Activated CD8-positive, alpha-beta memory T cell treated with anti-CD3 and anti-CD28 coated beads, Interleukin-2, amount 50 U/mL, for 24 hours (primary cell): ENCODE results near the gene GDPD5.

Experiments
- DNase-seq: peaks from one replicate; pipeline ENCODE4 v3.0.0-alpha.2; 2020; ENCODE audit errors: extremely low read depth

The GDPD5 gene

DNA sequence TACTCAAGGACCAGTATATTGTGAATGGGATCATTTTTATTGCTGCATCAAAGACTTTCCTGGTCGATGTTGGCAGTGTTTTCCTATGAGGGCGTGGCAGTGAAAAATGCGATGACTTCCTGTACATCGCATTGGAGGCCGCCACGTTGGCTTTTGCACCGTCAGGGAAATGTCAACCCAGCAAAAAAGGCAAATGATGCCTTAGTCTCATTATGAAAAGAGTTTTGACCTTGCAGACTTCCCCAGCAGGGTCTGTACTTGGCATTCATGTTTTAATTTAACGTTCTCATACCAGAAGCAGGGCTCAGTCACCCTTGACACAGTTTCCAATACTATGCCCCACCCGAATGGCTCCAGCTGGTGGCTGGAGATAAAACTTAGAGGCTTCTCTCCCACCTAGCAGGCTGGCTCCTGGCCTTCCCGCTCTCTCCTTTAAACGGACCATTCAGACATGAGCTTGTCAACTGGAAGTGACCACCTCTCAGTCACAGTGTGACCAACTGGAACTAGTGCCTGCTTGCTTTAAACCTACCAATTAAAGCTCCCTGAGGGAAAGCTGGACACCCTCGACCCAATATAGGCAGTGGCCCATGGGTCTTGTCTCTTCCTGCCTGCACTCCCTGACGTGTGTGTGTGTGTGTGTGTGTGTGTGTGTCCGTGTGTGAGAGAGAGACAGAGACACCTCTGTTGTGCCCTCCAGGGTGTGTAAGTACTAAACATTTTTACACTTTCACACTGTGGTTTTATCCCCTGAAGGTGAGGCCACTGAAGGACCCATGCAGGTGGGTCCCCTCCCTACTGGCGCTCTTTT is 8.7 kb upstream of the GDPD5 start:
- no peak for DNase-seq

DNA sequence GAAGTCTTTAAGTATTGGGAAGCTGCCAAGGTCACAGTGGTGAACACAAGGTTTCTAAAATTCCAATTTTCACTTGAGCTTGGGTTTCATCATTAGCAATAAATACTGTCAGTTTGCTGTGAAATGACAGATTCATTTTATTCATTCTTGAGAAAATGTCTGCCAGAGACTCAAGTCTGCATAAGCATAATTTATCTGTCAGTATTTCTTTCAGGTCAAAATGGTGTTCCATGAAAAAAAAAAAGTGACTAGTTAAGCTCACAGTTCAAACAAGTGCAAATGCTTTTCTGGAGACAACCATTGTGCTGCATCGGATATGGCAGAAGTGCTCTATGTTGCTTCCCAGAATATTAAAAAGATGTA is 8.1 kb upstream of the GDPD5 start:
- DNase-seq, result no peak

DNA sequence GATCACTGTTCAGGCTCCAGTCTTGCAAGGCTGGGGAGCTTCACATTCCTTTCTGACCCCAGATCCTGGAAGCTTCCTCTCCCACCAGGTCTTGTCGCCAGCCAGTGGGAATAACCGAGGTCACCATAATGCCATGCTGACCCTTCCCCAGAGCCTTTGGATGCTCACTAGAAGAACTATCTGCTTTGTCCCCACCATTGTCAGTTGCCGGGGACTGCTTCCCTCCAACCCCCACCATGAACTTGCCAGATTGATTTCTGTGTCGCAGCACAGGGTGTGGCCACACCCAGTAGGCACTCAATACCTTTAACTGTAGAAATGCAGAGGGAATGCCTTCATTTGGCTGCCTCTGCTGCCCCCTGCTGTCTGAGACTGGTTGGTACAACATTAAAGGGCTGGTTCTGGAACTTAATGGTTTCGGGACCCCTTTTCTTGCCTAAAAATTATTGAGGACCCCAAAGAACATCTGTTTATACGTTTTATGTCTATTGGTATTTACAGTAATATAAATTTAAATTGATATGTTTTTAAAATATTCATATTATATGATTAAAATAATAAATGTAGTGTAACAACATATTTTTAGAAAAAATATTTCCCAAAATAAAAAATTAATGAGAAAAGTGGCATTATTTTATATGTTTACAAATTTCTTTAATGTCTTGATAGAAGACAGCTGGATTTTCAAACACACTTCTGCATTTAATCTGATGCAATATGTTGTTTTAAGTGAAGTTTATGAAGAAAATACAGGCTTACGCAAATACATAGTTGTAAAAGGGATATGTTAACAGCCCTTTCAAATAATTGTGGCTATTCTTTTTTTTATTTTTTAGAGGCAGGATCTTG is 6.7 kb upstream of the GDPD5 start:
- DNase-seq, result peak; percentile 63

DNA sequence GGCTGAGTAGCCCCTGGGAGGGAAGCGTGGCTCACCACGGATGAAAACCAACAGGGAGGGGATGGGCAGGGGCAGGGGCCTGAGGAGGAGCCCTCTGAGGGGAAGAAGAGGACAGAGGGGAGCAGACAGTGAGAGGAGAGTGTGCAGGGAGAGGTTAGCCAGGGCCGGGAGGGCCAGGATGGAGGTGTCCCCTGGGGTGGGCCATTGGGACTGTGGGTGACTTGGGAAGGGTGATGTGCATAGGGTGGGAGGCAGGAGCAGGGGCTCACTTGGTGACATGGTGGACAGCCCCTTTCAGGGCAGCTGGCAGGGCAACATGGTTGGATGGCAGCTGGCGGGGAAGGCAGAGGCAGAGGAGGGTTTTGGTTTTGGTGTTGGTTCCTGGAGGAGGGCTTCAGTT is 5.6 kb upstream of the GDPD5 start:
- no peak for DNase-seq

DNA sequence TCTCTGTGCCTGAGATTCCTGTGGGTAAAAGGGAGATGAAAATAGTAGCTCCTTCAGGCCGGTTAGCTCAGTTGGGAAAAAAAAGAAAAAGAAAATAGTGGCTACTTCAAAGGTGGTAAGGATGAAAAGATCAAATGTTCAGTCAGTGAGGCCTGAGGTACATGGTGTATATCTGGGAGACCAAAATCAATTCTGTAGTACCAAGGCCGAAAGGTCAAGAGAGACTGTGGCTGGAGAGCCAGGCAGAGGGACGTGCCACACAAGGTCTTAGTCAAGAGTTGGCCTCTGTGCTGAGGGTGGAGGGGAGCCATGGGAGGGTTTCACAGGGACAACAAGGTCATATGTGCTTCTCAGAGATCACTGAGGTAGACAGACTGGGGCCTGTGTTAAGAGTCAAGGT is 4.8 kb upstream of the GDPD5 start:
- no peak for DNase-seq

DNA sequence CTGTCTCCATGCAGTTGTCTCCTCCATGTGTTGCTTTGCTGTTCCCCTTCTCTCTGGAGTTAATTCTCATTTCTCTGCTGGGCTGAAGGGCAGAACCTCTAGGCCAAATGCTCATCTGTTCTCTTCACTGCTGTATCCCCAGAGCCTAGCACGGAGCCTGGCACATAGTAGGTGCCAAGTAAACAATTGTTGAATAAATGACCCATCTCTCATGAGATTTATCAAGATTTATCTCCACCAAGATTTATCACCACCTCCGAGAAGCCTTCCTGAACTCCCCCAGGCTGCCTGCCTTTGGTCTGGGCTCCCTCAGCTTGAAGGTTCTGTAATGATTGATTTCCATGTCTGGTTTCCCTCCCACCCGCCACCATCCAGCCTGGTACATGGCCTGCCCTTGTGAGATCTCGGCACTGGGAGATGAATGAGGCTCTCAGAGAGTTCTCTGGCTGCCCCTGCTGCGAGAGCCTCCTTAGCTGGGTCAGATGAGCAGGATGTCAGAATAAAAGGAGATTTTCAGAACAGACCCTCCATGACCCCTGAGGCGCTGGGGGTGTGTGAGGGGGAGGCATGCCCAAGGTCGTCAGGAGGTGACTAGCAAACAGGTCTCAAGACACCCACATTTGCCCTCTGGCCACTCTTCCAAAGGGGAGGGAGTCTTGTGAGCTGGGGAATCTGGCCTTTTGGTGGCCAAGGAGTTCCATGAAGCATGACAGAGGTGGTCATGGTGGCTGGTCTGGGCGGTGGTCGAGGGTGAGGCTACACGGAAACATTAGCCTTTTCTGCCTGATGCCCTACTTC is 2.4 kb upstream of the GDPD5 start:
- DNase-seq, result no peak

DNA sequence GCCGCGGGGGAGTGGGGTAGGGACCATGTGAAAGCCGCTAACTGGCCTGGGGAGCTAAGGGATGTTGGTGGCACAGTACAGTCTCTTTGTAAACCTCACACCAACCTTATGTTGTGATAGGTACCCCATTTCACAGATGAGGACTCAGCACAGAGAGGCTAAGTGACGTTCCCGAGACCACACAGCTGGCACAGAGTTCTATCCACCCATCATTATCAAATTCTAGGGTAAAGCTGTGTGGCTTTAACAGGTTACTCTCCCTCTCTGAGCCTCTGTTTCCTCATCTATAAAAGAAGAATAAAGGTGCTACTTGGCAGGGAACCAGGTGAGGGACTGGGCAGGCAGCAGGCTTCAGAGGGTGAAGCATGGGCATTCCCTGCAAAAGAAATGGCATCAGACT is 1.4 kb upstream of the GDPD5 start:
- DNase-seq, result no peak

DNA sequence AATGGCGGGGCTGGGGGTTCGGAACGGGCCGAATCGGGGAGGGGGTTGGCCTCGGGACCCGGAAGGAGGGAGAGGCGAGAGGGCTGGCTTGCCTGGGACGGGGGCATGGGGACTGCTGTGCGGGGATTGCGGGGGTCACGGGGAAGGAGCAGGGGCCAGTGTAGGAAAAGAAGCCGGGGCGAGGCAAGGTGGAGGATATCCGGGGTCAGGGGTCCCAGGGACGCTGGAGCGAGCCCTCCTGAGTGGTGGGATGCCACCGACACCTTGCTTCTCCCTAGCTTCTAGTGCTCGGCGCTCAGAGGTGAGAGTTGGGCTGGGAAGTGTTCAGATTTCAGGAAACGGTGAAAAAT is 426 bp upstream of the GDPD5 start:
- no peak for DNase-seq

DNA sequence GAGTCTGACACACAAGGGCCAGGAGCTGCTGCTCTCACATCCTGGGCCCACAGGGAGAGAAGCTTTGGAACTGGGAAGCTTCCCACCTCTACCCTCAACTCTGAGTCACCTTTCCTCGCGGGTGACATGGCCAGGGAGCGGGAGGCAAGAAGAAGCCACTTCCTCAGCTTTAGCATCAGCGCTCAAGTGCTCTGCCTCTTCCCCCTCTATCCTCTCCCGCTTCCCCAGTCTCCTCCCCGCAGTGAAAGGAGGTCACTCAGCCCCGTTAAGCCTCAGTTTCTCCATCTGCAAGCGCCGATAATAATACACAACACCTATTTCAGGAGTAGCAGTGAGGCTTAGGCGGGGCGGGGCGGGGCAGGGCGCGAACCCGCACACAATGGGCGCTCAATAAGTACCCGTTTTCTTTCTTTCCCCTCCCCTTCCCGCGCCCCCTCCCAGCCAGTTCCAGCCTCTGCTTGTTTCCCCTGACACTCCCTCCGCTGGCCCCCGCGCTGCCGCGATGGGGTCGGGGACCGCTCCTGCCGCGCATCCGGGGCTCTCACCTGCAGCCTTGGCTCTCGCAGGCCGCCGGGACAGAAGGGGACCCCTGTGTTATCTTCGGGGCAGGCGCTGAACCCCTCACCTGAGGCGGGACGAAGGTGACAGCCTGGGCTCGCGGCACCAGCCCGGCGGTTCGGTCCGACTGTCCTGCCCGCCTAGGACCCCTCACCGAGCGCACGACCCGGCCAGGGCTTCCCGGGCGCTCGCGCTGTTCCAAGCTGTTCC is 892 bp downstream of the GDPD5 start:
- no peak for DNase-seq

DNA sequence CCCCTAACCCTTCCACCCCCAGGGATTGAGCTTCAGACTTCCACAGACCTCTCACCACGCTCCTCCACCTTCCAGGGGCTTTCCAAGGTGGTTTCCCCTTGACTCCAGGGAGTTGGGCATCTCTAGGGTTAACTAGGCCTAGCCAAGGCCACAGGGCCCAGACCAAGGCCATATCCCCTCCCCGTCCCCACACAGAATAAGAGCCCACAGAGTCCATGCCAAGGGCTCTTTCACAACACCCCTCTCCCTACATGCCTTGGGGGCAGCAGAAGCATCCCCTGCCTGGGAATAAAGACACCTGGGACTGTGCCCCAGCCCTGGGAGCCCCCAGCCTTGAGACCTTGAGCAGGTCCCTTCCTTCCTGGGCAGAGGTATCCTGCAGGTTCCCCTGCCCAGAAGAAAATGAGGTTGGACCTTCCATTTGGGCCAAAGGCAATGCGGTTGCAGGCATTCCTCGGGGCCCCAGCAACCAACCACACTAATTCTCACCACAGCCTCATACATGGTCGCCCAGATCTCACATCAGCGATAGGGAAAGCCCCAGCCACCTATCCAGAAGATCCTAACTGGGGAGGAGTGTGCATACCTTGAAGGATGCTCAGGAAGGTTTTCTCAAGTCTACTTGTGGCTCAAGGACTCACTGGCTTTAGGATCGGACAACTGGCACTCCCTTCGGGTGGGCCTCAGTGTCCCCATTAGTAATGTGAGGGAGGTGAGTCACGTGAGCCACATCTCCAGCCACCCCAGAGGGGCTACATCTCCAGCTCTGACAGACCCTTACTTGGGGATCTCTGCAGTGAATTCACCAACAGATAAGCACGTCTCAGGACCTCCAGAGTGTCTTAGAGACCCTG is 1.7 kb downstream of the GDPD5 start:
- no peak for DNase-seq

DNA sequence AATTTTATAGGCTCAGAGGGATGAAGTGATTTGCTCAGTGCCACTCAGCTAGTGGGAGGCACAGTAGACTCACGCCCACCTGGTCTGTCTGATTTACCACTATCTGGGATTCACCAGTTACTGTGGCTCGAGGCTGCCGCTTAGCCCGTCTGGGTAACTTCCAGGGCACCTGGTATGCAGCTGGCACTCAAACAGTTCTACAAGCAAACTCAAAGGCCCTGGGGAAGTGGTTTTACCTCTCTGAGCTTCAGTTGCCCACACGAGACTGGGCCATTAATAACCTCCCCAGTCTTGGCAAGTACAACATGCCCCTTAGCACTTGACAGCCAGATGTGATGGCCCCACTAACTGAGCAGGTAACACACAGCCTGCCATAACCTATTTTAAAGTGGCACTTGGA is 2.6 kb downstream of the GDPD5 start:
- no peak for DNase-seq

DNA sequence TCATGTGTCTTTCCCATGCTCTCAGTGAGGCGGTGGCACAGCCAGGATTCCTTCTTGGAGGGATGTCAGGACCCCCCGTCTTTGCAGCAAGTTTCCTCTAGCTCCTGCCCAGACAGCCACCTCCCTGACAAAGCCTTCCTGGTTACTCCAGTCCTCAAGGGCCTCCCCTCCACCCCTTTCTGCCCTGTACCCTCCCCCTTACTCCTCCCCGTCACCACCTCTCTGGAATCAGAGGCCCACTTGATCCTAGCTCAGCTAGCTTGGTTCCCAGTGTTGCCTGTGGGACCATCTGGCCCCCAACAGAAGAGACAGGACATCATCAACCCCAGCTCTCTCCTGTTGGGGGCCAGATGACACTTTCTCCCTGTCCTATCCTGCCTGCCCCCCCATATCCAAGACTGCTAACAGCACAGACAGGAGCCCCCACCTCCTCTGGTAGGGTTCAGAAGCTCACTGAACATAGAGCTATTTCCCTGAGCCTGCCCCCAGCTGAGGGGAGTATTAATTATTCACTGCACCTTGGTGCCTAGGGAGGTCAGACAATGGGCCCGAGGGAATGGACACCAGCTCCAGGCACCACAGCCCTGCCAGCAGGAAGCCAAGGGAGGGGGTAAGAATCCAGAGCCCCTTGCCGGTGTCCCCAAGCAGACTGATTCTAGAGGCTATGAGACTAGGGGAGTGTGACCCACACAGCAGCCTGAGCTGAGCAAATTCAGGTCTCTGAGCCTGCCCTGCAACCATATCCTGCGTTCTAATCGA is 3.3 kb downstream of the GDPD5 start:
- DNase-seq, result no peak

DNA sequence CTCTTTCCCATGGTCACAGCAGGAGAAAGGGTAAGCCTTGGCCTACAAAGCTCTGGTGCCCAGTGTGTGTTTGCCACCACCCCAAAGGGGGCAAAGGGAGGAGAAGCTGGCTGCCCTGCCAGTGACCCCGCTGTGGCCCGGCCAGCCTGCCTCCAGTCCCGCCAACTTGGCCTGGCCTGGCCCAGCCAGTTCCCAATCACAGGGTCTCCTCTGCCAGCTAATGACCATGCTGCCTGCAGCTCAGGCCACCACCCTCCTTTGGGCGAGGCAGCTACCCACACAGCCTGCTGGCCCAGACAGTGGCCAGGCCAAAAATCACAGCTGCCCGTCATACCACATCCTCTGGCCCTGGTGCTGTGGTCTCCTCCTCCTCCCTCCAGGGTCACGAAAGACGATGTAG is 5.1 kb downstream of the GDPD5 start:
- DNase-seq, result no peak

DNA sequence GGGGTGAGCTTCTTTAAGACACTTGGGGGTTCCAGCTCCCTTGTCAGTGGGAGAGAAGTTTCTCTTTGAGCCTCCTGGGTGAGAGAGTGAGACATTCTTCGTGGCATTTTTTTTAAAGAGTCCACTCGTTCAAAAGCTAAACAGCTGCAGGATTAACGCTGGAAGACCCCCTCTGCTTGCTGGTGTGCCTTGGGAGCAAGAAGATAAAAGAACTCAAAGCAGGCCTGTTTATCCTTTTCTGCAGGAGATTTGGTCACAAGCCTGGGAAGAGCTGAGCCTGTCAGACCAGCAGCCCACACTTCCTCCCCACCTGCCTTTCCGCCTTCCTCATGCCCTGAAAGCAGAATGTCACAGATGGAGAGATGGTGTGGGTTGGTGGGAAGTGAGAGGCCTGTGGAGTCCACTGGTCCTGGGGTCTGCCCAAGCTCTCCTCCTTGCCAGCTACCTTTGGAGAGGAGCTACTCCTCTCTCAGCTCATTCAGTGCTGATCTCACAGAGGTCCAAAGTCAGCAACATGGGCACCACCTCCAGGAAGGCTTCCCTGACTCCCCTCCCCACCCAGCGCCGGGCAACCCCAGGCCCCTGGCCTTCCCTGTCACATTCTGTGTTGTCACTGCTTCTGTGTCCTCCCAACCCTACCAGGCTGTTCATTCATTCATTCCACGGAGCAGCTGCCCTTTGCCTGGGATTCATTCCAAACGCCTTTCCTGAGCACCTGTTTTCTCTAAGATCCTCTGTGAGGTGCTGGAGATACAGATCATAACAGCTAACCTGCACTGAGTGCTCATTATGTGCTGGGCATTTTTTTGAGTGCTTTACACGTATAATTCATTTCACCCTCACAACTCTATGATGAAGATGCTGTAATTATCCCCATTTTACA is 6.7 kb downstream of the GDPD5 start:
- no peak for DNase-seq

DNA sequence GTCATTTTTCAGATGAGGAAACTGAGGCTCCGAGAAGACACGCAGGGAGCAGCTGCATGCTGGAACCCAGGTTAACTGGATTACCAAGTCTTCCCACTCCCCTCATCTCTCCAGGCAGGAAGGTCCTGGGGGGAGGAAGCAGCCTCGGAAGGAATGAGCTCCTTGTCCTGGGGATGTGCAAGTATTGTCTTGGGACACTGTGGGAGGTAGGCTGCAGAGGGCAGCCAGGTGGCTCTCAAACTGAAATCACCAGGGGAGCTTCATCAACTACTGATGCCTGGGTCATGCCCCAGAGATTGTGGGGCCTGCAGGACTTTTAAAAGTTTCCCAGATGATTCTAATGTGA is 7.6 kb downstream of the GDPD5 start:
- DNase-seq, result no peak

DNA sequence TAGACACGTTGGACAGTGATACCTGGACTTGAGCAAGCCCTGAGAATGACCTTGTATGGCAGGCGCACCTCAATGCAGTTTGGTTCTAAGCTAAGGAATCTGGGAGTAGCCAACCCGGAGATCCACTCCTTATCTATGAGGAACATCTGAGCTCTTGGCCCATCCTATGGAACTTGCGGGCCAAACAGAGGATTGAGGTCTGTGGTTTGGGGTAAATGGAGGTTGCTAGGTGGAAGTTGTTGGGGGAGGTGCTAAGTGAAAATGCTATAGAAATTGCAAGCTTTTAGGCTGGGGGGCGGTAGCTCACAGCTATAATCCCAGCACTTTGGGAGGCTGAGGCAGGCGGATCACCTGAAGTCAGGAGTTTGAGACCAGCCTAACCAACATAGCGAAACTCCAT is 8.9 kb downstream of the GDPD5 start:
- DNase-seq, result no peak

DNA sequence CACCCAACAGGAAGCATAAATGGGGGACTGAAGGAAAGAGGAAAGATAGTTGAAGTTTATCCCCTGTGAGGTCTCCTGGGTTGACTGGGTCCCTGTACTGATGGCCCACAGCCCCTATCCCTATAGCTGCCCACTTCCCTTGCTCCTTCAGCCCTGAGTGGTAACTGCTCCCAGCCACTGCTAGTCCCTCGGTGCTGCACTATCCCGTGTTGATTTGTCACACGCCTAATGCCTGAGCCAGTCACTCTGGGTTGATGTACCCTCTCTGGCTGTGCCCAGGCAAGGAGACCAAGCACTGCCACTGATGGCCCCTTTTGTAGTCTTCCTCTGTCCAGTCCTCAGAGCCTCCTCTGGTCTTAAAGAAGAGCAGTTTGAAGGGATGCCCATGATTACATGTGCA is 9.6 kb downstream of the GDPD5 start:
- DNase-seq, result no peak

DNA sequence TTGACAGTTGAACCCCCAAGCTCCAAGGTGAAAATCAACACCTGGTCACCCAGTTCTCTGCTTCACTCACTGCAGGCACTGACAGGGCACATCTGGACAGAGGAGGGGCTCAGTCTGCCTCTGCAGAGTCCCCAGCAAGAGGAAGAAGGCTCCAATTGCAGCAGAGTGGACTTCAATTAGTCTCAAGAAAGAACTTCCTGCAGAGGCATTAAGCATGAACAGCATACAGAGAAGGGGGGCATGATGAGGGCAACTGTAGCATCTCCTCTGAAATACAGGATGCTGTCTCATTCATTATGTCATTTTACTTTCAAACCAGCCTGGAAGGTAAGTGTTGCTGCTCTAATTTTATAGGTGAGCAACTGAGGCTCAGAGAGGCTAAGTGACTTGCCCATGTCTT is 11.1 kb downstream of the GDPD5 start:
- DNase-seq, result no peak

DNA sequence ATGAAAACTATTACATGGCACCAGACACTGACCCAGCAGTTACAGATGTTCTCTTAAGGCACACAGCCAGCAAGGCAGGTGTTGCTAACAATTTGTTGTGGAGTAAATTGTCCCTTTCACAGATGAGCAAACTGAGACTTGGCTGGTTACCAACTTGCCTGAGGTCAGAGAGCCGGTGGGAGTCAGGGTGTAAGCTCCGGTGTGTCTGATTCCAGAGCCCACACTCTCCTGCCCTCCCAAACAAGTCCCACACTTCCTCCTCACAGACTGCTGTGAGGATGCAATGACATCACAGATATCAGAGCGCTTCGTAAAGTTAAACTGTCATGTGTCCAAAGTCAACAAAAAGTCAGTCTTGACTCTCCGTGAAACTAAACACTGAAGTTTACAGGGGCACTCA is 12.5 kb downstream of the GDPD5 start:
- DNase-seq, result no peak

DNA sequence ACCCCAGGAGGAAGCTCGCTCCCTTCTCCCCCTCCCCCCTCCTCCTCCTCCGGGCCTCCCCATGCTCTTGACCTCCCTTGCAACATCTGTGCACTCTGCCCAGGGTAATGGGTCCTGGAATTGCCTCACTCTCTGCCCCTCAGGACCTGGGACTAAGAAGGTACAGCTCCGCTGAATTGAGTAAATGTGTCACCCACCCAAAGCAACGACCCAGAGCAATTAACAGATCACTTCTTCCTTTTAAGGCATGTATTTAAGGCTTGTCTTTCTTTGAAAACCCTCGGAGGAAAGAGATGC is 15.1 kb downstream of the GDPD5 start:
- no peak for DNase-seq
